K562 (cell line): Measurements from ENCODE around the gene MAD2L1. TPM values are rescaled to one million over a fixed set of nuclear protein-coding genes. Genes with fewer than 3 reads are reported as not detected.
"Not testable (repeated sequence)": the region's sequence is repeated elsewhere in the genome, so short reads cannot be mapped to it uniquely, and the experiment has no call there.

Experiments used
- ATAC-seq: fragments of 200-7000 bp; cut with Tn5 transposase; 3 replicates; pipeline ENCODE4 v1.9.1; 2020; ENCODE audit warnings: moderate library complexity
- BruUV-seq: library from RNA; stranded (reverse); fragments of 400-500 nt; replicated peaks from 2 replicates; lab custom pipeline; 2021; lab: Mats Ljungman, UMichigan
- CTCF ChIA-PET: fragments of 300-600 bp; formaldehyde crosslinking; extraction: SDS; loops from one replicate; lab custom pipeline; 2021; ENCODE audit warnings: low intra/inter-chr PET ratio; lab: Yijun Ruan, JAX
- POLR2A ChIA-PET: fragments of 300-600, 350-650 bp; sonication (Branson Sonifier 250); formaldehyde crosslinking; extraction: SDS; loops from one replicate; lab custom pipeline; 2021; ENCODE audit warnings: antibody characterized with exemption, inconsistent platforms; lab: Yijun Ruan, JAX
- DNase-seq, 4 experiments: peaks; one replicate each; pipeline versions ENCODE4 v3.0.0 to v3.0.0-alpha.2; 2011 to 2018; ENCODE audit warnings: low spot score in 3 of 4, mixed read lengths in 3 of 4; ENCODE audit errors: extremely low read depth in 1 of 4
- FAIRE-seq: peaks from 2 replicates; lab custom pipeline; 2011; peaks lifted over from hg19 to GRCh38; lab: Jason Lieb, UNC
- H2AFZ ChIP-seq: 2 replicates; pipeline ENCODE4 v1.6.0; 2011; ENCODE audit warnings: low read depth, low read length, control low read depth, inconsistent platforms
- H3K27ac ChIP-seq: fragments of 200-600 bp; 3 replicates; pipeline ENCODE4 v1.8.0; 2011; ENCODE audit warnings: low read depth, mild to moderate bottlenecking, control low read depth, inconsistent platforms, low read length, moderate library complexity, mixed read lengths; ENCODE audit errors: extremely low read depth
- H3K27me3 ChIP-seq, 2 experiments: fragments of 300-600 bp in 1 of 2; 2 replicates in 1 of 2; 3 replicates in 1 of 2; pipeline versions ENCODE4 v1.6.0 to v1.8.0; 2011; ENCODE audit warnings: inconsistent platforms in 2 of 2, low read length in 2 of 2, mild to moderate bottlenecking in 1 of 2, mixed read lengths in 1 of 2, moderate library complexity in 1 of 2; ENCODE audit not compliant: control insufficient read depth in 2 of 2, insufficient read depth in 2 of 2
- H3K36me3 ChIP-seq: fragments of 300-600 bp; 3 replicates; pipeline ENCODE4 v1.8.0; 2011; ENCODE audit warnings: mild to moderate bottlenecking, low read length, inconsistent platforms; ENCODE audit not compliant: control insufficient read depth, insufficient read depth
- H3K4me1 ChIP-seq, 2 experiments: fragments of 200-600 bp in 1 of 2; replicated peaks in 1 of 2; 2 replicates in 1 of 2; 3 replicates in 1 of 2; pipeline versions ENCODE4 v1.5.1 to v1.8.0; 2011; ENCODE audit warnings: inconsistent platforms in 2 of 2, low read length in 2 of 2, mild to moderate bottlenecking in 1 of 2, mixed read lengths in 1 of 2, moderate library complexity in 1 of 2; ENCODE audit not compliant: control insufficient read depth in 2 of 2, insufficient read depth in 2 of 2
- H3K4me2 ChIP-seq: 2 replicates; pipeline ENCODE4 v1.6.1; 2011; ENCODE audit warnings: low read length, control low read depth, inconsistent platforms, mixed read lengths; ENCODE audit not compliant: insufficient read depth
- H3K4me3 ChIP-seq: fragments of 200-600 bp; sonication (generic), shearing (Covaris generic); 2 replicates; pipeline ENCODE4 v1.5.1; 2016; ENCODE audit warnings: control low read depth, inconsistent platforms
- H3K79me2 ChIP-seq: fragments of 200-600 bp; 3 replicates; pipeline ENCODE4 v1.8.0; 2011; ENCODE audit warnings: low read length, inconsistent platforms; ENCODE audit not compliant: control insufficient read depth, insufficient read depth
- H3K9ac ChIP-seq, 2 experiments: 2 replicates each; pipeline versions ENCODE4 v1.6.0 to v1.6.1; 2011; ENCODE audit warnings: low read depth in 2 of 2, low read length in 2 of 2, control low read depth in 1 of 2, inconsistent platforms in 1 of 2, mild to moderate bottlenecking in 1 of 2, mixed read lengths in 1 of 2; ENCODE audit not compliant: insufficient read depth in 1 of 2
- H3K9me1 ChIP-seq: one replicate; pipeline ENCODE4 v1.6.0; 2011; ENCODE audit warnings: inconsistent platforms, mild to moderate bottlenecking, low read length, moderate library complexity; ENCODE audit not compliant: control insufficient read depth, insufficient read depth
- H3K9me3 ChIP-seq: replicated peaks from 2 replicates; pipeline ENCODE4 v1.5.1; 2011; ENCODE audit warnings: low read depth, low read length, inconsistent platforms; ENCODE audit not compliant: control insufficient read depth, insufficient read depth
- H4K20me1 ChIP-seq: replicated peaks from 2 replicates; pipeline ENCODE4 v1.6.1; 2011; ENCODE audit warnings: low read length, inconsistent platforms, mixed read lengths; ENCODE audit not compliant: control insufficient read depth, insufficient read depth
- ZBTB33 ChIP-seq: sonication (generic); formaldehyde crosslinking; IDR thresholded peaks from 2 replicates; pipeline ENCODE4 v1.8.1; 2023; ENCODE audit warnings: mild to moderate bottlenecking, missing genetic modification reagents
- ZNF24 ChIP-seq: fragments of 450-650 bp; IDR thresholded peaks from 2 replicates; pipeline ENCODE4 v1.6.1; 2016
- WGBS: fragments of 100-300 bp; shearing (Covaris generic); methylation state at CpG from one replicate; pipeline ENCODE4 v1.1.6; 2016; ENCODE audit warnings: low coverage, mixed read lengths; ENCODE audit not compliant: insufficient coverage; ENCODE audit errors: missing lambda C conversion rate; 5-methylcytosine and 5-hydroxymethylcytosine counted together
- in situ Hi-C: fragments of 300-500 bp; cut with MboI; formaldehyde crosslinking; loops from 4 replicates; pipeline ENCODE4 v1.15.0; 2018; ENCODE audit warnings: inconsistent platforms, mixed read lengths
- intact Hi-C: fragments of 100-400 bp; cut with micrococcal nuclease; formaldehyde crosslinking; loops from 2 replicates; pipeline ENCODE4 v1.14.2; 2022
- polyA plus RNA-seq, 8 experiments: library from polyadenylated mRNA; depleted of rRNA in 4 of 8; stranded (reverse) in 5 of 8; unstranded in 3 of 8; fragments of >200 nt; fragmentation: Nextera tagmentation in 2 of 8; fragmentation: Illumina TruSeq in 1 of 8; extraction: Ambion mirVana in 2 of 8; extraction: Trizol in 1 of 8; gene quantifications; 2 replicates each; pipeline versions ENCODE4 v1.2.1 to v1.2.3, GENCODE V29; 2011 to 2014; ENCODE audit warnings: inconsistent platforms in 1 of 8, missing spikeins in 1 of 8
- total RNA-seq, 7 experiments: library from RNA; depleted of rRNA in 6 of 7; stranded (reverse); fragments of >200 nt in 6 of 7; fragmentation: Illumina TruSeq in 2 of 7; extraction: Trizol in 2 of 7; gene quantifications; 2 replicates each; pipeline versions ENCODE4 v1.2.1 to v1.2.3, GENCODE V29; 2011 to 2021; ENCODE audit warnings: low replicate concordance in 1 of 7

MAD2L1 gene
- total and polyA plus RNA-seq, 9 of the 15 experiments (the other 6 are each of a cell fraction or from before 2014, with no cell fraction given): 75.0 to 494 (median 129) TPM

GRCh38 chr4:120064887-120065286, 1.8 kb downstream of the MAD2L1 start (continued):
- no peak for TF ChIP-seq ZNF24

GRCh38 chr4:120063711-120064110, 2.9 kb downstream of the MAD2L1 start:
- Histone ChIP-seq H3K79me2 (peaks cover 78% of the 10 kb centered on the region), H3K4me1 (peaks cover under 1 to 19% of the 10 kb centered on the region in 2 experiments; a peak in 4 of 5 replicates), H3K9ac (peak overlapping the region; percentile 61 to 84; a peak in 2 of 4 replicates), H3K4me2 (peak overlapping the region; percentile 72), H3K27ac (peak overlapping the region; percentile 91; the same call in 2 of the 3 replicates), H3K36me3 (peaks cover 64% of the 10 kb centered on the region), H3K4me3 (peak overlapping the region; percentile 78; the same call in 1 of the 2 replicates)
- ATAC-seq, CTCF ChIA-PET, in situ Hi-C loops, H3K9me3 ChIP-seq, DNase-seq, H3K27me3 ChIP-seq, H4K20me1 ChIP-seq, intact Hi-C loops, FAIRE-seq, POLR2A ChIA-PET, BruUV-seq, H3K9me1 ChIP-seq, H2AFZ ChIP-seq: not testable (repeated sequence)
- WGBS: 49% methylated on average over 9 of the region's 9 CpGs
- peak; percentile 29; the same call in 1 of the 2 replicates for TF ChIP-seq ZBTB33 (CRISPR knock-in tag)
